HepG2 (cell line): ENCODE measurements around the gene FIZ1. TPM values are rescaled to one million over a fixed set of nuclear protein-coding genes. Genes with fewer than 3 reads are reported as not detected.

ENCODE experiments used
- DNMT3B ChIP-seq: conservative IDR thresholded peaks from 2 replicates; pipeline ENCODE4 v1.6.1; 2016; ENCODE audit warnings: missing biosample characterization, control low read depth
- FOSL2 ChIP-seq: sonication (generic); formaldehyde crosslinking; IDR thresholded peaks from 2 replicates; pipeline ENCODE4 v1.4.0; 2020; ENCODE audit warnings: missing genetic modification reagents
- GATAD1 ChIP-seq: IDR thresholded peaks from 2 replicates; pipeline ENCODE4 v1.6.1; 2016; ENCODE audit warnings: missing genetic modification reagents, missing compliant biosample characterization
- MED8 ChIP-seq: sonication (generic); formaldehyde crosslinking; IDR thresholded peaks from 2 replicates; pipeline ENCODE4 v1.8.1; 2023; ENCODE audit warnings: mild to moderate bottlenecking, missing genetic modification reagents; ENCODE audit not compliant: insufficient replicate concordance
- MTA1 ChIP-seq: sonication (generic); formaldehyde crosslinking; IDR thresholded peaks from 2 replicates; pipeline ENCODE4 v1.4.0; 2020; ENCODE audit warnings: missing genetic modification reagents, mild to moderate bottlenecking, borderline replicate concordance
- NFYB ChIP-seq: sonication (generic); formaldehyde crosslinking; IDR thresholded peaks from 2 replicates; pipeline ENCODE4 v1.4.0; 2020; ENCODE audit warnings: missing genetic modification reagents
- PHB2 ChIP-seq: fragments of 450-650 bp; IDR thresholded peaks from 2 replicates; pipeline ENCODE4 v1.6.1; 2018; ENCODE audit not compliant: partially characterized antibody
- SIX1 ChIP-seq: sonication (generic); formaldehyde crosslinking; IDR thresholded peaks from 2 replicates; pipeline ENCODE4 v1.4.0; 2020; ENCODE audit warnings: missing genetic modification reagents, borderline replicate concordance
- ZNF180 ChIP-seq: sonication (generic); formaldehyde crosslinking; IDR thresholded peaks from 2 replicates; pipeline ENCODE4 v1.4.0; 2020; ENCODE audit warnings: low read depth, missing genetic modification reagents, borderline replicate concordance
- ZNF510 ChIP-seq: sonication (generic); formaldehyde crosslinking; IDR thresholded peaks from 2 replicates; pipeline ENCODE4 v1.4.0; 2020; ENCODE audit warnings: low read depth, mild to moderate bottlenecking, missing genetic modification reagents
- ZNF543 ChIP-seq: sonication (generic); formaldehyde crosslinking; IDR thresholded peaks from 2 replicates; pipeline ENCODE4 v1.4.0; 2020; ENCODE audit warnings: mild to moderate bottlenecking, missing genetic modification reagents
- ZNF549 ChIP-seq: sonication (generic); formaldehyde crosslinking; IDR thresholded peaks from 2 replicates; pipeline ENCODE4 v1.5.0; 2020; ENCODE audit warnings: missing genetic modification reagents
- ZNF670 ChIP-seq: sonication (generic); formaldehyde crosslinking; IDR thresholded peaks from 2 replicates; pipeline ENCODE4 v1.8.0; 2022; ENCODE audit warnings: mild to moderate bottlenecking, missing genetic modification reagents, borderline replicate concordance
- ZNF766 ChIP-seq: sonication (generic); formaldehyde crosslinking; IDR thresholded peaks from 2 replicates; pipeline ENCODE4 v1.5.0; 2020; ENCODE audit warnings: missing genetic modification reagents, borderline replicate concordance
- polyA plus RNA-seq, 8 experiments: library from polyadenylated mRNA; depleted of rRNA in 3 of 8; stranded (reverse) in 7 of 8; unstranded in 1 of 8; fragments of >200 nt; fragmentation: Illumina TruSeq in 4 of 8; extraction: Trizol in 4 of 8; gene quantifications; 2 replicates each; pipeline versions ENCODE4 v1.2.1 to v1.2.3, GENCODE V29; 2011 to 2016; ENCODE audit warnings: low read depth in 4 of 8, missing spikeins in 1 of 8, mixed read lengths in 1 of 8; ENCODE audit not compliant: insufficient read depth in 1 of 8
- total RNA-seq, 5 experiments: library from RNA; depleted of rRNA; stranded (reverse); fragments of >200 nt; fragmentation: Illumina TruSeq; extraction: Trizol; gene quantifications; 2 replicates each; pipeline ENCODE4 v1.2.3, GENCODE V29; 2016; ENCODE audit warnings: low read depth in 1 of 5
- TF ChIP-seq, protein P1 (sequence below), 2 experiments: IDR thresholded peaks; 2 replicates each; pipeline ENCODE4 v1.6.1; 2011 to 2012; ENCODE audit warnings: low read length in 2 of 2, borderline replicate concordance in 1 of 2, low read depth in 1 of 2, mild to moderate bottlenecking in 1 of 2, moderate library complexity in 1 of 2
- TF ChIP-seq, protein P2 (sequence below): sonication (generic); formaldehyde crosslinking; IDR thresholded peaks from 2 replicates; pipeline ENCODE4 v1.5.0; 2020; ENCODE audit warnings: missing genetic modification reagents
- TF ChIP-seq, protein P3 (sequence below): sonication (generic); formaldehyde crosslinking; IDR thresholded peaks from 2 replicates; pipeline ENCODE4 v1.4.0; 2020; ENCODE audit warnings: missing genetic modification reagents
- TF ChIP-seq, protein P4 (sequence below): sonication (generic); formaldehyde crosslinking; IDR thresholded peaks from 2 replicates; pipeline ENCODE4 v1.5.0; 2020; ENCODE audit warnings: mild to moderate bottlenecking, missing genetic modification reagents

Gene FIZ1
- total and polyA plus RNA-seq, 2 of the 13 experiments (the other 11 are each of a cell fraction or from before 2014, with no cell fraction given): 3.6 to 5.9 TPM

DNA sequence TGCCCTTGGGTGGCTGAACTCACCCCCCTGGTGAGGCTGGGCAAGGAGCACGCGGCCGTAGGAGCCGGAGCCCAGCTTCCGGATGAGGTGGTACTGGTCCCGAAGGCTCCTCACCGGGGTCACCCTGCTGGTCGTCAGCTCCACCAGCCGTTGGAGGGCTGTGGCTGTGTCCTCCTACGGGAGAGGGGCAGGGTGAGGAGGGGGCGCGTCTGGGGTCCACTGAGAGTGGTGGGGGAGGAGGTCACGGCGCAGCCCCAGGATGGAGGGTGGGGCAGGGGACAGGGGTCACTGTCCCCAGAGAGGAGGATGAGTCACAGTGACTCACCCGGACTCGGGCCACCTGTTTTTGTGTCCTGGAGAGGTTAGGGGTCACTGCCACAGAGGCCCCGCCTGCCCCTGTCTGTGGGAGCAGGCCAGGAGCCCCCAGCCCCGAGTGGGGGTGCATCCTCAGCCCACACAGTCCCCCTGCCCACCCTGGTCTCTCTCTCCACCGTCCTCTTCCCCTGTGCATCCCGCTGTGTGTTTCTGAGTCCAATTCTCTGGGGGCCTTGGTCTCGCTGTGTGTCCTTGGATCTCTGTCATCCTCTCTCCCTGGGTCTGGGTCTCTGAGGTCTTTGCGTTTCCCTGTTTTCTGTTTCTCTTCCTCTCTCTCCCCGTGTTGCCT is 54.4 kb downstream of the FIZ1 start (continued):
- TF ChIP-seq NFYB (CRISPR knock-in tag) (no peak), MED8 (CRISPR knock-in tag) (no peak), SIX1 (CRISPR knock-in tag) (no peak), FOSL2 (CRISPR knock-in tag) (peak; percentile 99), MTA1 (CRISPR knock-in tag) (no peak), GATAD1 (CRISPR knock-in tag) (peak; percentile 51; the same call in 1 of the 2 replicates), DNMT3B (CRISPR knock-in tag) (peak; percentile 33; the same call in 1 of the 2 replicates), ZNF766 (CRISPR knock-in tag) (no peak), ZNF180 (CRISPR knock-in tag) (no peak), ZNF549 (CRISPR knock-in tag) (no peak), ZNF543 (CRISPR knock-in tag) (no peak), ZNF670 (CRISPR knock-in tag) (no peak), PHB2 (no peak), ZNF510 (CRISPR knock-in tag) (no peak)
- TF ChIP-seq, protein P1, sequence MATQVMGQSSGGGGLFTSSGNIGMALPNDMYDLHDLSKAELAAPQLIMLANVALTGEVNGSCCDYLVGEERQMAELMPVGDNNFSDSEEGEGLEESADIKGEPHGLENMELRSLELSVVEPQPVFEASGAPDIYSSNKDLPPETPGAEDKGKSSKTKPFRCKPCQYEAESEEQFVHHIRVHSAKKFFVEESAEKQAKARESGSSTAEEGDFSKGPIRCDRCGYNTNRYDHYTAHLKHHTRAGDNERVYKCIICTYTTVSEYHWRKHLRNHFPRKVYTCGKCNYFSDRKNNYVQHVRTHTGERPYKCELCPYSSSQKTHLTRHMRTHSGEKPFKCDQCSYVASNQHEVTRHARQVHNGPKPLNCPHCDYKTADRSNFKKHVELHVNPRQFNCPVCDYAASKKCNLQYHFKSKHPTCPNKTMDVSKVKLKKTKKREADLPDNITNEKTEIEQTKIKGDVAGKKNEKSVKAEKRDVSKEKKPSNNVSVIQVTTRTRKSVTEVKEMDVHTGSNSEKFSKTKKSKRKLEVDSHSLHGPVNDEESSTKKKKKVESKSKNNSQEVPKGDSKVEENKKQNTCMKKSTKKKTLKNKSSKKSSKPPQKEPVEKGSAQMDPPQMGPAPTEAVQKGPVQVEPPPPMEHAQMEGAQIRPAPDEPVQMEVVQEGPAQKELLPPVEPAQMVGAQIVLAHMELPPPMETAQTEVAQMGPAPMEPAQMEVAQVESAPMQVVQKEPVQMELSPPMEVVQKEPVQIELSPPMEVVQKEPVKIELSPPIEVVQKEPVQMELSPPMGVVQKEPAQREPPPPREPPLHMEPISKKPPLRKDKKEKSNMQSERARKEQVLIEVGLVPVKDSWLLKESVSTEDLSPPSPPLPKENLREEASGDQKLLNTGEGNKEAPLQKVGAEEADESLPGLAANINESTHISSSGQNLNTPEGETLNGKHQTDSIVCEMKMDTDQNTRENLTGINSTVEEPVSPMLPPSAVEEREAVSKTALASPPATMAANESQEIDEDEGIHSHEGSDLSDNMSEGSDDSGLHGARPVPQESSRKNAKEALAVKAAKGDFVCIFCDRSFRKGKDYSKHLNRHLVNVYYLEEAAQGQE (IDR thresholded peaks at IDR 0.05; ENCODE audit: borderline replicate concordance in 1 of 2, low read depth in 1 of 2, low read length in 2 of 2): no peak
- TF ChIP-seq, protein P2, sequence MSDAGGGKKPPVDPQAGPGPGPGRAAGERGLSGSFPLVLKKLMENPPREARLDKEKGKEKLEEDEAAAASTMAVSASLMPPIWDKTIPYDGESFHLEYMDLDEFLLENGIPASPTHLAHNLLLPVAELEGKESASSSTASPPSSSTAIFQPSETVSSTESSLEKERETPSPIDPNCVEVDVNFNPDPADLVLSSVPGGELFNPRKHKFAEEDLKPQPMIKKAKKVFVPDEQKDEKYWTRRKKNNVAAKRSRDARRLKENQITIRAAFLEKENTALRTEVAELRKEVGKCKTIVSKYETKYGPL: no peak
- TF ChIP-seq, protein P3, sequence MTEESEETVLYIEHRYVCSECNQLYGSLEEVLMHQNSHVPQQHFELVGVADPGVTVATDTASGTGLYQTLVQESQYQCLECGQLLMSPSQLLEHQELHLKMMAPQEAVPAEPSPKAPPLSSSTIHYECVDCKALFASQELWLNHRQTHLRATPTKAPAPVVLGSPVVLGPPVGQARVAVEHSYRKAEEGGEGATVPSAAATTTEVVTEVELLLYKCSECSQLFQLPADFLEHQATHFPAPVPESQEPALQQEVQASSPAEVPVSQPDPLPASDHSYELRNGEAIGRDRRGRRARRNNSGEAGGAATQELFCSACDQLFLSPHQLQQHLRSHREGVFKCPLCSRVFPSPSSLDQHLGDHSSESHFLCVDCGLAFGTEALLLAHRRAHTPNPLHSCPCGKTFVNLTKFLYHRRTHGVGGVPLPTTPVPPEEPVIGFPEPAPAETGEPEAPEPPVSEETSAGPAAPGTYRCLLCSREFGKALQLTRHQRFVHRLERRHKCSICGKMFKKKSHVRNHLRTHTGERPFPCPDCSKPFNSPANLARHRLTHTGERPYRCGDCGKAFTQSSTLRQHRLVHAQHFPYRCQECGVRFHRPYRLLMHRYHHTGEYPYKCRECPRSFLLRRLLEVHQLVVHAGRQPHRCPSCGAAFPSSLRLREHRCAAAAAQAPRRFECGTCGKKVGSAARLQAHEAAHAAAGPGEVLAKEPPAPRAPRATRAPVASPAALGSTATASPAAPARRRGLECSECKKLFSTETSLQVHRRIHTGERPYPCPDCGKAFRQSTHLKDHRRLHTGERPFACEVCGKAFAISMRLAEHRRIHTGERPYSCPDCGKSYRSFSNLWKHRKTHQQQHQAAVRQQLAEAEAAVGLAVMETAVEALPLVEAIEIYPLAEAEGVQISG (CRISPR knock-in tag): no peak
- TF ChIP-seq, protein P4, sequence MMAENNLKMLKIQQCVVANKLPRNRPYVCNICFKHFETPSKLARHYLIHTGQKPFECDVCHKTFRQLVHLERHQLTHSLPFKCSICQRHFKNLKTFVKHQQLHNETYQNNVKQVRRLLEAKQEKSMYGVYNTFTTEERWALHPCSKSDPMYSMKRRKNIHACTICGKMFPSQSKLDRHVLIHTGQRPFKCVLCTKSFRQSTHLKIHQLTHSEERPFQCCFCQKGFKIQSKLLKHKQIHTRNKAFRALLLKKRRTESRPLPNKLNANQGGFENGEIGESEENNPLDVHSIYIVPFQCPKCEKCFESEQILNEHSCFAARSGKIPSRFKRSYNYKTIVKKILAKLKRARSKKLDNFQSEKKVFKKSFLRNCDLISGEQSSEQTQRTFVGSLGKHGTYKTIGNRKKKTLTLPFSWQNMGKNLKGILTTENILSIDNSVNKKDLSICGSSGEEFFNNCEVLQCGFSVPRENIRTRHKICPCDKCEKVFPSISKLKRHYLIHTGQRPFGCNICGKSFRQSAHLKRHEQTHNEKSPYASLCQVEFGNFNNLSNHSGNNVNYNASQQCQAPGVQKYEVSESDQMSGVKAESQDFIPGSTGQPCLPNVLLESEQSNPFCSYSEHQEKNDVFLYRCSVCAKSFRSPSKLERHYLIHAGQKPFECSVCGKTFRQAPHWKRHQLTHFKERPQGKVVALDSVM (CRISPR knock-in tag): 0 out of 2 replicates have a peak, but pooled peaks have one; percentile 14
